NCI-H82 treated with DMSO at 0.1 percent for 48 hours (cell line): ENCODE results near the gene PHF2.

Experiments used
- DNase-seq: peaks from one replicate; lab custom pipeline; 2025; ENCODE audit not compliant: unreplicated experiment; lab: John Stamatoyannopoulos, UW

Gene PHF2

GRCh38 chr9:93649610-93650261 is 73.4 kb downstream of the PHF2 start:
- DNase-seq: no peak

GRCh38 chr9:93650448-93650847 is 74.1 kb downstream of the PHF2 start:
- DNase-seq: no peak

- no peak for DNase-seq
Measured at GRCh38 chr9:93651521-93651950, 75.2 kb downstream of the PHF2 start.

GRCh38 chr9:93652604-93653592 is 76.5 kb downstream of the PHF2 start:
- DNase-seq: no peak

GRCh38 chr9:93653760-93654159 is 77.4 kb downstream of the PHF2 start:
- no peak for DNase-seq

- DNase-seq: no peak
Measured at GRCh38 chr9:93654351-93654961, 78.1 kb downstream of the PHF2 start.

GRCh38 chr9:93655621-93656425 is 79.4 kb downstream of the PHF2 start:
- no peak for DNase-seq

- no peak for DNase-seq
Measured at GRCh38 chr9:93656426-93657239, 80.2 kb downstream of the PHF2 start.

GRCh38 chr9:93657331-93658111 is 81.1 kb downstream of the PHF2 start:
- DNase-seq: no peak

- no peak for DNase-seq
Measured at GRCh38 chr9:93658184-93658925, 82.0 kb downstream of the PHF2 start.

- no peak for DNase-seq
Measured at GRCh38 chr9:93659044-93659836, 82.9 kb downstream of the PHF2 start.

- no peak for DNase-seq
Measured at GRCh38 chr9:93659837-93660177, 83.4 kb downstream of the PHF2 start.

GRCh38 chr9:93660352-93661046 is 84.1 kb downstream of the PHF2 start:
- DNase-seq: no peak

GRCh38 chr9:93661591-93661990 is 85.2 kb downstream of the PHF2 start:
- DNase-seq: no peak

- DNase-seq: no peak
Measured at GRCh38 chr9:93662016-93662638, 85.7 kb downstream of the PHF2 start.

GRCh38 chr9:93662952-93663572 is 86.7 kb downstream of the PHF2 start:
- no peak for DNase-seq
